NCI-H1092 treated with DMSO at 0.1 percent for 48 hours (cell line): ENCODE data around the gene LRRC39.
A peak's percentile ranks its signal among the peaks of the same experiment; 100 is the strongest.

Experiments
- DNase-seq: peaks from one replicate; lab custom pipeline; 2025; lab: John Stamatoyannopoulos, UW

Gene LRRC39

GRCh38 chr1:100147875-100148274 lies 30.2 kb downstream of the LRRC39 start:
- no peak for DNase-seq

GRCh38 chr1:100146958-100147357 lies 31.1 kb downstream of the LRRC39 start:
- no peak for DNase-seq

GRCh38 chr1:100145116-100145515 lies 32.9 kb downstream of the LRRC39 start:
- DNase-seq: no peak

DNA sequence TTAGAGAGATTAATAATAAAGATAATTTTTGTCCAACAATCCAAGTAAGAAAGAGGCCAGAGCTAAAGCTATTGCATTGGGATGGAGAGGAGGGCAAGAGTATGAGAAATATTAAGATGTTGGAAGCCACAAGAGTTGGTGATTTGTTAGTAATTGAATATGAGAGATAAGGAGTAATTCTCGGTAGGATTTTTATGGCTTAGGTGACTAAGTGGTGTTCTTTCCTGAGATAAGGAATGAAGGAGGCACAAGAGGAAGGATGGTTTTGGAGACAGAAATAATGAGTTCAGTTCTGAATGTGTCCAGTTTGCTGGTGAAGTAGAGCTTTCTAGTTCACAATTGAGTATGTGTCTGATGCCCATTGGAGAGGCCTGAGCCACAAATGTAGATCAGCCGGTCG lies 35.7 kb downstream of the LRRC39 start:
- DNase-seq: no peak

GRCh38 chr1:100141192-100141591 lies 36.9 kb downstream of the LRRC39 start:
- no peak for DNase-seq

- no peak for DNase-seq
These were observed 40.5 kb downstream of the LRRC39 start for GRCh38 chr1:100137602-100138001.

DNA sequence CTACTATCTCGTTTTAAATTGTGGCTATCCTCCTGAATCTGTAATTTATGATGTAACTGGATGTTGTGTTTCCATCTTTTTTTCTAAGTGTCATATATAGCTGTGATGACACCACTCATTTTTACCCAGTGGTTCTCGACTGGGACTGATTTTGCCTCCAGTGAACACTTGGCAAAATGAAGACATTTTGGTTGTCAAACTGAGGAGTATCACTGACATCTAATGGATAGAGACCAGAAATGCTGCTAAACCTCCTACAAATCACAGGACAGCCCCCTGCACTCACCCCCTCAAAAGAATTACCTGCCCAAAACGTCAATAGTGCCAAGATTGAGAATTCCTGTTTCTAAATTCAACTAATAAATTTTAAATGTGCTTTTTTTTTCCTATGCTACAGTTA lies 43.2 kb downstream of the LRRC39 start:
- DNase-seq: no peak

DNA sequence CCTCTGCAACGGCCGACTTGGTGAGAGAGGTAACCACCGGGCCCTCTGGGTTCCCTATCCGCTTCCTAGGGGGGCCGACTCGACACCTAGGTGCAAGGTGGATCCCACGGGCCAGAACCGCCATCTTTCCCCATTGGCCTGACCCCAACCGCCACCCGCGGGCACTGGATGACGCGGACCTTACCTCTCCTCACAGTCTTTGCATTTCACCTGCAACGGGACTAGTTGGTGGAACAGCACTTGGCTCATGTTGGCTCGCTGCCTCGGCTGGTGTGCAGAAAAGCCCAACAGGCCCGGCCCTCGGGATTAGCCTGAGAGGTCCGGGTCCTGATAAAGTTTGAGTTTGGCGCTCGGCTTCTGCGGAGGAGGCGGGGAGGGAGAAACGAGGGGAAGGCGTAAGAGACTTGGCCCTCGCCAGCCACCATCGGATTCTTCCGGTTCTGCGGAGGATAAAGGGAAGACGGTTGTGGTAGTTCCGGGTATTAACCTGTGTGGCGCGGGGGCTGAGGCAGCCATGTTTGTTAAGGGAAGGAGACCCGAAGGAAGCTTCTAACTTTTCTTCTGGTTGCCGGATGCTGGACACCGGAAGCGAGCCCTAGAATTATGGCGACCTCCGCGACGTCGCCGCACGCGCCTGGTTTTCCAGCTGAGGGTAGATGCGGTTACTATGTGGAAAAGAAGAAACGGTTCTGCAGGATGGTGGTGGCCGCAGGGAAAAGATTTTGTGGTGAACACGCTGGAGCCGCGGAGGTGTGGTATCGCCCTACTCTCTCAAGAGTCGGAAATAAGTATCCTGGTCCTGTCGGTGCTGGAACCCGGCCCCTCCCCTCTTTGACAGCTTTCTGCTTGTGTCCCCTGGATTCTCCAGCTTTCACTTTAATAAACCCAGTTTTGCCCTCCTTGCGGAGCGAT lies 45.2 kb downstream of the LRRC39 start, which contains the start of the genes SASS6 and TRMT13:
TSS of gene SASS6 (minus strand) at position 365 of the 912 bp plus-strand sequence. CDS start at position 249, 116 bp downstream.
TSS of gene TRMT13 (plus strand) at position 598 of the 912 bp plus-strand sequence. CDS start at position 604, 6 bp downstream.
- peak; percentile 98 for DNase-seq

DNA sequence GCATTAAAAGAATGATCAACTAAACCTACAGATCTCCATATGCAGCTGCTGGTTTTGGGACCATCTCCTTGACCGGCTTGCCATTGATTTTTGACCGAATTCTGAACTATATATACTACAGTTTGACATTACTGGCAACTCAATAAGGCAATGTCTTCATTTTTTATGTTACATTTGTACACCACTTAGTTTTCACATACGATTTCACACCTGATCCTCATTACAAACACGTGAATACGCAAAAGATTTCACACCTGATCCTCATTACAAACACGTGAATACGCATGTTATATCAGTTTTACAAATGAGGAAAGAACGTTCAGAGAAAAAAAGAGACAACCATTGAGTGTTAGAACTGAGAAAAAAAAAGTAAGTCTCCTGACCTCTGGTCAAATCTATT lies 46.4 kb downstream of the LRRC39 start:
- no peak for DNase-seq

GRCh38 chr1:100130552-100131077 lies 47.4 kb downstream of the LRRC39 start:
- DNase-seq: no peak

GRCh38 chr1:100127226-100127625 lies 50.8 kb downstream of the LRRC39 start:
- no peak for DNase-seq

DNA sequence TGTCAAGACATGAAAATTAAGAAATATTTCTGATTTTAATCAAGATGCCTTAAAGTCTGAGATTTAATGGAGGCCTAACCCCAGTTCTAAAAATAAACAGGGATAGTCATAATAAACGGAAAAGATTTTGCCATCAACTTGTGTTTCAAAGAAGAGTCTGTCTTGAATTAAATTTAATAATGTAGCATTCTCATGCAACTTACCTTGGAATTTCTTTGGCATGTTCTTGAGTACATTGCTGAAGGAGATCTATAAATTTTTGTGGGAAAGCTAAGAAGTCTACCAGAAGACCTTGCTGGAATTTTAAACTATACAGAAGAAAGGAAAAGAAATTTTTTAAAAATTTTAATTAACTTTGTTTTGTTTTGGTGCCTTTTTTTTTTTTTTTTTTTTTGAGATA lies 55.9 kb downstream of the LRRC39 start:
- DNase-seq: no peak

DNA sequence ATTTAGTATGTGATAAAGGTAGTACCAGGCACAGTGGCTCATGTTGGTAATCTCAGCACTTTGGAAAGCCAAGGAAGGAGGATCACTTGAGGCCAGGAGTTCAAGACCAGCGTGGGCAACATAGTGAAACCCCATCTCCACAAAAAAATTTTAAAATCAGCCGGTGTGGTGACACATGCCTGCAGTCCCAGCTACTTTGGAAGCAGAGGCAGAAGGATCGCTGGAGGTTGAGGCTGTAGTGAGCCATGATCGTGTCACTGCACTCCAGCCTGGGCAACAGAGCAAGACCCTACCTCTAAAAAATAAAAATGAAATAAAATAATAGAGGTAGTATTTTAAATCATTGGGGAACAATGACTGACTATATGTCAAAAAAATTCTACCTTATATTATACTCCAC lies 62.5 kb downstream of the LRRC39 start:
- DNase-seq: no peak

GRCh38 chr1:100109554-100110066 lies 68.4 kb downstream of the LRRC39 start:
- DNase-seq: no peak

GRCh38 chr1:100107696-100108095 lies 70.4 kb downstream of the LRRC39 start:
- no peak for DNase-seq

DNA sequence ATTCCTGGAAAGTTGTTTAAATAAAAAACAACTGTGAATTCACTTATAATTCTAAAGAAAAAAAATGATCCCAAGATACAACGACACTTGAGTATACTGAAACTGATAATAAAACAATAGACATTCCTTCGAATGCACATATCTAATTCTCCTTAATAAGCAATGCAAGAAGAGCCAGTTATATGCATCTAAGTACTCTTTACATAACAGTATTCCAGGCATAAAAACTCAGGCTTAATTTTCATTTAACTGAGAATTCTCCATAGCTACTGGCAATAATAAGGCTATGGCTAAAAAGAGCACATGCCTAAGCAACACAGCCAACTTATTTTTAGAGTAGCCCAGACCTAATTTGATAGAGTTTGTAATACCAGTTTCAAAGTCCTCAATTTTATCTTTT lies 76.5 kb downstream of the LRRC39 start:
- no peak for DNase-seq

GRCh38 chr1:100100202-100100601 lies 77.9 kb downstream of the LRRC39 start:
- no peak for DNase-seq
